ENCODE results near the gene PCDHB12.
A peak's percentile ranks its signal among the peaks of the same experiment; 100 is the strongest.
"Not testable (repeated sequence)": the region's sequence is repeated elsewhere in the genome, so short reads cannot be mapped to it uniquely, and the experiment has no call there.

GRCh38 chr5:141213656-141214339, 5.3 kb downstream of the PCDHB12 start, which contains the start of gene PCDHB13:
- TF ChIP-seq, protein P1, sequence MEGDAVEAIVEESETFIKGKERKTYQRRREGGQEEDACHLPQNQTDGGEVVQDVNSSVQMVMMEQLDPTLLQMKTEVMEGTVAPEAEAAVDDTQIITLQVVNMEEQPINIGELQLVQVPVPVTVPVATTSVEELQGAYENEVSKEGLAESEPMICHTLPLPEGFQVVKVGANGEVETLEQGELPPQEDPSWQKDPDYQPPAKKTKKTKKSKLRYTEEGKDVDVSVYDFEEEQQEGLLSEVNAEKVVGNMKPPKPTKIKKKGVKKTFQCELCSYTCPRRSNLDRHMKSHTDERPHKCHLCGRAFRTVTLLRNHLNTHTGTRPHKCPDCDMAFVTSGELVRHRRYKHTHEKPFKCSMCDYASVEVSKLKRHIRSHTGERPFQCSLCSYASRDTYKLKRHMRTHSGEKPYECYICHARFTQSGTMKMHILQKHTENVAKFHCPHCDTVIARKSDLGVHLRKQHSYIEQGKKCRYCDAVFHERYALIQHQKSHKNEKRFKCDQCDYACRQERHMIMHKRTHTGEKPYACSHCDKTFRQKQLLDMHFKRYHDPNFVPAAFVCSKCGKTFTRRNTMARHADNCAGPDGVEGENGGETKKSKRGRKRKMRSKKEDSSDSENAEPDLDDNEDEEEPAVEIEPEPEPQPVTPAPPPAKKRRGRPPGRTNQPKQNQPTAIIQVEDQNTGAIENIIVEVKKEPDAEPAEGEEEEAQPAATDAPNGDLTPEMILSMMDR (IDR thresholded peaks at IDR 0.05; ENCODE audit: low read length) = peak; percentile 26; the same call in 1 of the 2 replicates
- TF ChIP-seq EZH2 (IDR thresholded peaks at IDR 0.05; ENCODE audit: borderline replicate concordance, low read length) = not testable (repeated sequence)

Measured in OCI-LY1 (cell line).